NCI-H1105 (cell line): ENCODE data around the gene TMC7.
"Not testable (repeated sequence)": the region's sequence is repeated elsewhere in the genome, so short reads cannot be mapped to it uniquely, and the experiment has no call there.

ENCODE experiments used
- DNase-seq: peaks from one replicate; lab custom pipeline; 2025; lab: John Stamatoyannopoulos, UW

TMC7 gene

DNA sequence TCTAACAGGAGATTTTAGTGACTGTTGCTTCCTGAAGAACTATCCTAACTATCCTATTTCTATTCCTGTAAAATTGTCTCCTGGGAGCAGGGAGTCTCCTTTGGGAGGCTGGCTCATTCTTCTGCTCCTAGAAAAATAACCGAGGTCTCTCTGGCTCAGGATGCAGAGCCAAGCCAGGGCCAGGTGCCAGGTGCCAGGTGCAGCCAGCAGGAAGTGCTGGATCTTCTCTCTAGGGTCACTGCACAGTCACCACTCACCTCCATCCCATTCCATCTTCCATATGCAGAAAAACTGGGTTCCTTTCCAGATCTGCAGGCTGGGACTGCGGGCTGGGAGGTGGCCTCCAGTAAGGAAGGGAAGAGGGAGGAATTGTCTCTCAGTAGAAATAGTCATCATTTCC is 3.8 kb upstream of the TMC7 start:
- no peak for DNase-seq

GRCh38 chr16:18984435-18985005 is 786 bp downstream of the TMC7 start:
- no peak for DNase-seq

DNA sequence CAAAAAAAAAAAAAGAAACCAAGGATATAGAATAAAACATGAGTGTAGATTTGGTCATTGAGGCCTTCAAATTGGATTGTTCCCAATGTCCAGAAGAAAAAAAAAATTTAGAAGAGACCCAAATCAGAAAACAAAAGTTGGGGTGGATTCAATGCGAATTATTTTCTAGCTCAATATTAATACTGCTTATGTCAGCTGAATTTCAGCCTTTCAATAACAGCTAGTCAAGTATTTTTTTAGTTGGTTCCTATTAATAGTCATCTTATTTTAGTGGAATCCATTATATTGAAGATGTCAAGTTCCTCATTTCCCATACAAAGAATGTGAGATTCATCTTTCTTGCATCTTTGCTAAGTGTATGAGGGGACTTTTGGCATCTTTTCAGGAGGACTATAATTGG is 1.5 kb downstream of the TMC7 start:
- DNase-seq, result not testable (repeated sequence)

DNA sequence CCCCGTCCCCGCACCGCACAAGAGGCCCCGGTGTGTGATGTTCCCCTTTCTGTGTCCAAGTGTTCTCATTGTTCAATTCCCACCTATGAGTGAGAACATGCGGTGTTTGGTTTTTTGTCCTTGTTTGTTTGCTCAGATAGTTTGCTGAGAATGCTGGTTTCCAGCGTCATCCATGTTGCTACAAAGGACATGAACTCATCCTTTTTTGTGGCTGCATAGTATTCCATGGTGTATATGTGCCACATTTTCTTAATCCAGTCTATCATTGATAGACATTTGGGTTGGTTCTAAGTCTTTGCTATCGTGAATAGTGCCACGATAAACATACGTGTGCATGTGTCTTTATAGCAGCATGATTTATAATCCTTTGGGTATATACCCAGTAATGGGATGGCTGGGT is 8.0 kb downstream of the TMC7 start:
- not testable (repeated sequence) for DNase-seq

DNA sequence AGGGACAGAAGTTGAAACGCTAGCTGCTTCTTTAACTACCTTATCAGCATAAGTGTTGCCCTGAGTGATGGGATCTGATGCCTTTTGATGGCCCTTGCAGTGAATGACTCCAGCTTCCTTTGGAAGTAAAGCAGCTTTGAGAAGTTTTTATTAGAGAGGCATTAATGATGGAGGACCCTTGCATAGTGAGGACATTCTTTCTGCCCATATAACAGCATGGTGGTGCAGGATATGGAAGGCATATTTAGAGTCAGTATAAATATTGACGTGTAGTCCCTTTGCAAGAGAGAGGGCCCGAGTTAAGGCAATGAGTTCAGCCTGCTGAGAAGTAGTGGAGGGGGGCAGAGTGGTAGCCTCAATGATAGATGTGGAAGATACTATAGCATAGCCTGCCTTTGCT is 9.8 kb downstream of the TMC7 start:
- not testable (repeated sequence) for DNase-seq

DNA sequence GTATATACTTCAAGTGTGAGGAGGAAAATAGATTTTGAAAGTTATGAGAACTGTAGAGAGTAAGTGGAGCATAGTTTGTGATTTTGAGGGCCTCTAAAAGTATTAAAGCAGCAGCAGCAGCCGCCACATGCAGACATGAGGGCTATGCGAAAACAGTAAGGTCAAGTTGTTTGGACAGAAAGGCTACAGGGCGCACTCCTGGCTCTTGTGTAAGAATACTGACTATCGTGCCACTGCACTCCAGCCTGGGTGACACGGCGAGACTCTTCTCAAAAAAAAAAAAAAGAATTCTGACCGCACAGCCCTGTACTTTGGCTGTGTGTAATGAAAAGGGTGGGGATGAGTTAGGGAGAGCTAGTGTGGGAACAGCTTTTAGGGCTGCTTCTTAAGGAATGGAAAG is 10.4 kb downstream of the TMC7 start:
- not testable (repeated sequence) for DNase-seq

GRCh38 chr16:18995406-18995805 is 11.7 kb downstream of the TMC7 start:
- not testable (repeated sequence) for DNase-seq

DNA sequence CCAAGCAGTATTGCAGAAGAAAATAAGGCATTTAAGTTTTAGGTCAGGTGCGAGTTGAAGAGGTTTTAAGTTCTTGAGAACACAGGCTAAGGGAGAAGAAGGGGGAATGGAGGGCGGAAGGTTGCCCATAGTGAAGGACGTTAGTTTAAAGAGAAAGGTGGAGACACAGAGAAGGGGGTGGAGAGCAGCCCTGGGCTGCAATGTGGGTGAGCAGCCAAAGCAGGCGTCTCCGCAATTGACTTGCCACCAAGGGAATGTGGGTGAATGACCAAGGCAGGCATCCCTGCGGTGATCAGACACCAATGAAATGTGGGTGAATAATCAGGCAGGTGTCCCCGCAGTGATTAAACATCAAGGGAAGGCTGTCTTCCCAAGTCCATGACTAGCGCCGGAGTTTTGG is 12.8 kb downstream of the TMC7 start:
- not testable (repeated sequence) for DNase-seq

- not testable (repeated sequence) for DNase-seq
Measured at GRCh38 chr16:18997001-18997400, 13.3 kb downstream of the TMC7 start.

DNA sequence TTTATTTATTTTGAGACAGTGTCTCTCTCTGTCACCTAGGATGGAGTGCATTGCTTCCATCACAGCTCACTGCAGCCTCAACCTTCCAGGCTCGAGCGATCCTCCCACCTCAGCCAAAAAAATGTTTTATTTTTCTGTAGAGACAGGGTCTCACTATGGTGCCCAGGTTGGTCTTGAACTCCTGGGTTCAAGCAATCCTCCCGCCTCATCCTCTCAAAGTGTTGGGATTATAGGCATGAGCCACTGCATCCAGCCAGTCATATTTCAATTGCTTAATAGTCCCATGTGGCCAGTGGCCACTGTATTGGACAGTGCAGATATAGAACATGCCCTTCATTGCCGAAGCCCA is 15.3 kb downstream of the TMC7 start:
- DNase-seq, result no peak

GRCh38 chr16:19001788-19002187 is 18.1 kb downstream of the TMC7 start:
- no peak for DNase-seq

DNA sequence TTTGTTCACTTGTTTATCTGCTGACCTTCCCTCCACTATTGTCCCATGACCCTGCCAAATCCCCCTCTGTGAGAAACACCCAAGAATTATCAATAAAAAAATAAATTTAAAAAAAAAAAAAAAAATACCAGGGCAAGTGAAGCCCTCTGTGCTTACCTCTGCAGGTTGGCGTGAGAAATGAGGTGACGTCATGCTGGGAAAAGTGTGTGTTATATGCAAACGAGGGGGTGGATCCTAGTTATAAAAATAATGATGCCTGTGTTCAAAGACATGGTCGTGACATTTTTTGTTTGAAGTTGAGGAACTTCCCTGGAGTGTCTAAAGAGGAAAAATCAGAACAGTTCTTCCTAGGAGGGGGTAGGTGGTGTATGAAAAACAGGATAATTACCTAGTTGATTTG is 20.2 kb downstream of the TMC7 start:
- no peak for DNase-seq

DNA sequence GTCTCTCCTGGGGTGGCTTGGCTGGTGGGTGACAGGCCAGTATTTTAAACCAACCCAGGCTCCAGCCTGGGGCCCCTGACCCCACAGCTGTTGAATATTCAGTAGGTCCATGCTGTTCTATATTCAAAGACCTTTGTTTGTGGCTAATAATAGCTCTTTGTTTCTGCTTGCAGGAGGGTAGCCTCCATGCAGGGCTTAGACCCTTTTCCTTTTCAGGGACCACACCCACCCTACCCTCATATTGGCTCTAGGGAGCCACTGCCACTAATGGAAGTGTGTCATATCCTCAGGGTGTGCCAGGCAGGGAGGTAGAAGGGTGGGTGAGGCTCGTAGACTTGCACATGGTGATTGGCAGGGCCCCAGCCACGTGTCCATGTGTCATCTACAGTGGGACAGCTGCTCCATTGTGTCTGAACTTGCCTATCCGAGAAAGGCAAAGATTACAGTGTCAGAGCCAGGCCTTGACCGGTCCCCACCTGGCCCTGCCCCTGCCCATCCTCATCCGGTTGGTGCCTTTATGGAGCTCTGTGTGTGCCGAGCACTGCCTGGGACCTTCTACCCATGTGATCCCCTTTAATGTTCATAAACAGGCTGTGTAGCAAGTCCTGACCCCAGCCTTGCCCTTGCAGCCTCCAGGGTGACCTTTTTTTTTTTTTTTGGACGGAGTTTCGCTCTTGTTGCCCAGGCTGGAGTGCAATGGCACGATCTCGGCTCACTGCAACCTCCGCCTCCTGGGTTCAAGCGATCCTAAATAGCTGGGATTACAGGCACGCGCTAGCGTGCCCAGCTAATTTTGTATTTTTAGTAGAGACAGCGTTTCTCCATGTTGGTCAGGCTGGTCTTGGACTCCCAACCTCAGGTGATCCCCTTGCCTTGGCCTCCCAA is 22.1 kb downstream of the TMC7 start:
- DNase-seq, result no peak

DNA sequence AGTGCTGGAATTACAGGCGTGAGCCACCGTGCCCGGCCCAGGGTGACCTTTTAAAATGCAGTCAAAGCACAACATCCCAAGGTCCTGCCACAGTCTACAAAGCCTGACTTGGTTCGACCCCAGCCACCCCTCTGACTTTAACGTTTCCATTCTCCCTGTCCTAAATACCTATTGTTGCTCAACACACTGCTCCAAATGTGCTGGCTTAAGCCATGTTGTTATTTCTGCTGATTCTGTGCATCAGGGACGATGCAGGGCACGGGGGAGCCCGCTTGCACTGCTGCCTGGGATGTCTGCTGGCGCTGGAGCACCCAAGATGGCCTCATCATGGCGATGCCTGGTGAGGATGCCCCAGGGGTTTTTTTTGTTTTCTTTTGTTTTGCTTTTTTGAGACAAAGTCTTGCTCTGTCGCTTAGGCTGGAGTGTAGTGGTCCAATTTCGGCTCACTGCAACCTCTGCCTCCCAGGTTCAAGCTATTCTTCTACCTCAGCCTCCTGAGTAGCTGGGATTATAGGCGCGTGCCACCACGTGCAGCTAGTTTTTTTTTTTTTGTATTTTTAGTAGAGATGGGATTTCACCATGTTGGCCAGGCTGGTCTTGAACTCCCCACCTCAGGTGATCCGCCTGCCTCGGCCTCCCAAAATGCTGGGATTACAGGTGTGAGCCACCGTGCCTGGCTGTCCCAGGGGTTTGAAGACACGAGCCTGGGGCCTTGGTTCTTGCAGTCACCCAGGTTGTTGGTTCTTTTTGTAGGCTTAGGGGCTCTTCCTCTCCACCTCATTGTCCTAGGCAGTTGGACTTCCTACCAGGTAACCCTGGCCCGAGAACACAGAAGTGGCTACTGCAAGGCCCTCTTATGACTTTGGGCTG is 22.9 kb downstream of the TMC7 start:
- DNase-seq, result no peak

GRCh38 chr16:19008245-19009169 is 24.8 kb downstream of the TMC7 start:
- DNase-seq, result no peak

- no peak for DNase-seq
Measured at GRCh38 chr16:19011169-19011731, 27.5 kb downstream of the TMC7 start.

- no peak for DNase-seq
Measured at GRCh38 chr16:19014461-19014860, 30.7 kb downstream of the TMC7 start.

DNA sequence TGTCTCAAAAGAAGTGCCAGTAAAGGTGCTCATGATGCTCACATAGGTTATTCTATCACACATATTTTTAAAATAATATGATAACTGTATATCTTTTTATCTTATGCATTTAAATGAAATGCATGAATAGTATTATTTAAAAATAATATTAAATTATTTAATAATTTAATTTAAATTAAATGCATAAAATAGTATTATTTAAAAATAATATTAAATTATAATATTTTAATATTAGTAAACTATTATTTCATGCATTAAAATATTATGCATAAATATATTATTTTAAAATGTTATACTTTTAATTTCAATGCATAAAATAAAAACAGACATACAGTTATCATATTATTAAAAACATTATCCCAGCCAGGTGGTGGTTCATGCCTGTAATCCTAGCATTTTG is 33.4 kb downstream of the TMC7 start:
- DNase-seq, result no peak

- no peak for DNase-seq
Measured at GRCh38 chr16:19020689-19021088, 37.0 kb downstream of the TMC7 start.

- DNase-seq, result no peak
Measured at GRCh38 chr16:19021747-19022146, 38.0 kb downstream of the TMC7 start.

DNA sequence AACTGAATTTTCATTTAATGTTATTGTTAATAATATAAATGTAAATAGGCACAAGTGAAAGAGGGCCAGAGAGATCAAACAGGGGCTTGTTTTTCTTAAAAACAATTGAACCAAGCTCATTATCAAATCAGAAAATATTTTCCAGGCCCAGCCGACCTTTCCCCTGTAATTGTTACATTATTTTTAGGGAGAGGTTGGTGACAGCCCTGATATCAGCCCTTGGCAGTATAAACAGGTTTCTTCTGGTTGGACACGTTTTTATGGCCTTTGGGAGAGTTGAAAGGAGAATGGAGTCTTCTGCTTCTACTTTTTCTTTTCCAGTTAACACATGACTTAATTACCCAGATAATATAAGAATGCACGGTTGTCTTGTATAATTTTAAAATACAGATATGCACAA is 43.7 kb downstream of the TMC7 start:
- DNase-seq, result no peak
